OCI-LY7 (cell line): ENCODE measurements around the gene FNTB. TPM values are rescaled to one million over a fixed set of nuclear protein-coding genes. Genes with fewer than 3 reads are reported as not detected.

Experiments used
- BruUV-seq: library from RNA; stranded (reverse); fragments of 400-500 nt; replicated peaks from 2 replicates; lab custom pipeline; 2021; lab: Mats Ljungman, UMichigan
- CTCF ChIA-PET: fragments of 300-600 bp; sonication (Branson Sonifier 250); formaldehyde crosslinking; loops from one replicate; lab custom pipeline; 2022; ENCODE audit warnings: antibody characterized with exemption; ENCODE audit not compliant: unreplicated experiment; lab: Charles Lee
- POLR2A ChIA-PET: fragments of 300-600 bp; sonication (Branson Sonifier 250); formaldehyde crosslinking; loops from one replicate; lab custom pipeline; 2022; ENCODE audit warnings: antibody characterized with exemption; lab: Charles Lee
- DNase-seq: peaks from one replicate; pipeline ENCODE4 v3.0.0-alpha.2; 2015; ENCODE audit warnings: low spot score
- H2AFZ ChIP-seq: fragments of 200-600 bp; sonication (generic), shearing (Covaris generic); 2 replicates; pipeline ENCODE4 v1.6.1; 2014; ENCODE audit warnings: mild to moderate bottlenecking, antibody characterized with exemption, low read length, moderate library complexity
- H3K27ac ChIP-seq: fragments of 200-600 bp; sonication (generic); 2 replicates; pipeline ENCODE4 v1.5.1; 2014; ENCODE audit warnings: mixed run types, low read depth, mild to moderate bottlenecking, moderate library complexity, low read length, inconsistent platforms; ENCODE audit not compliant: poor library complexity, severe bottlenecking
- H3K36me3 ChIP-seq: fragments of 200-600 bp; sonication (generic); 2 replicates; pipeline ENCODE4 v1.6.1; 2014; ENCODE audit warnings: mild to moderate bottlenecking, antibody characterized with exemption, low read length, moderate library complexity, mixed read lengths; ENCODE audit not compliant: insufficient read depth
- H3K4me1 ChIP-seq: fragments of 200-600 bp; sonication (generic); 2 replicates; pipeline ENCODE4 v1.5.1; 2014; ENCODE audit warnings: mild to moderate bottlenecking, low read length; ENCODE audit not compliant: insufficient read depth, poor library complexity, severe bottlenecking
- H3K4me2 ChIP-seq: fragments of 200-600 bp; sonication (generic); 2 replicates; pipeline ENCODE4 v1.6.1; 2014; ENCODE audit warnings: mild to moderate bottlenecking, low read length
- H3K4me3 ChIP-seq: fragments of 200-600 bp; sonication (generic); 2 replicates; pipeline ENCODE4 v1.5.1; 2014; ENCODE audit warnings: mild to moderate bottlenecking, low read depth, low read length; ENCODE audit not compliant: poor library complexity, severe bottlenecking
- H3K79me2 ChIP-seq: fragments of 200-600 bp; sonication (generic); 2 replicates; pipeline ENCODE4 v1.6.1; 2016; ENCODE audit warnings: low read depth, mild to moderate bottlenecking, low read length, moderate library complexity, mixed read lengths; ENCODE audit not compliant: insufficient read depth
- H3K9me2 ChIP-seq: fragments of 200-600 bp; sonication (generic); 2 replicates; pipeline ENCODE4 v1.6.1; 2016; ENCODE audit warnings: mild to moderate bottlenecking, low read length, mixed read lengths; ENCODE audit not compliant: insufficient read depth
- H3K9me3 ChIP-seq: fragments of 200-600 bp; sonication (generic); 2 replicates; pipeline ENCODE4 v1.6.1; 2014; ENCODE audit warnings: mild to moderate bottlenecking, mixed run types, low read length, mixed read lengths
- H4K20me1 ChIP-seq: fragments of 200-600 bp; sonication (generic); 2 replicates; pipeline ENCODE4 v1.6.1; 2014; ENCODE audit warnings: mild to moderate bottlenecking, antibody characterized with exemption, low read length, moderate library complexity, mixed read lengths; ENCODE audit not compliant: insufficient read depth
- EZH2phosphoT487 ChIP-seq: fragments of 200-600 bp; sonication (generic); IDR thresholded peaks from 2 replicates; pipeline ENCODE4 v1.6.1; 2018; ENCODE audit warnings: low read depth, borderline replicate concordance, mild to moderate bottlenecking, mixed run types, antibody characterized with exemption, low read length, moderate library complexity, mixed read lengths
- intact Hi-C: fragments of 100-400 bp; cut with micrococcal nuclease; formaldehyde crosslinking; loops from one replicate; pipeline ENCODE4 v1.10.0; 2022; ENCODE audit not compliant: unreplicated experiment
- total RNA-seq, 2 experiments: library from RNA; depleted of rRNA in 1 of 2; stranded (reverse); fragments of >200 nt in 1 of 2; shearing (Covaris generic) in 1 of 2; gene quantifications; 2 replicates each; pipeline ENCODE4 v1.2.3, GENCODE V29; 2014 to 2022
- TF ChIP-seq, protein P1 (sequence below): fragments of 200-600 bp; sonication (generic); conservative IDR thresholded peaks from 2 replicates; pipeline ENCODE4 v1.5.1; 2014; ENCODE audit warnings: mild to moderate bottlenecking, antibody characterized with exemption, low read length, moderate library complexity, mixed read lengths

The FNTB gene
- total RNA-seq, 2 experiments from 2014 or later, result 9.2 to 18.0 TPM

DNA sequence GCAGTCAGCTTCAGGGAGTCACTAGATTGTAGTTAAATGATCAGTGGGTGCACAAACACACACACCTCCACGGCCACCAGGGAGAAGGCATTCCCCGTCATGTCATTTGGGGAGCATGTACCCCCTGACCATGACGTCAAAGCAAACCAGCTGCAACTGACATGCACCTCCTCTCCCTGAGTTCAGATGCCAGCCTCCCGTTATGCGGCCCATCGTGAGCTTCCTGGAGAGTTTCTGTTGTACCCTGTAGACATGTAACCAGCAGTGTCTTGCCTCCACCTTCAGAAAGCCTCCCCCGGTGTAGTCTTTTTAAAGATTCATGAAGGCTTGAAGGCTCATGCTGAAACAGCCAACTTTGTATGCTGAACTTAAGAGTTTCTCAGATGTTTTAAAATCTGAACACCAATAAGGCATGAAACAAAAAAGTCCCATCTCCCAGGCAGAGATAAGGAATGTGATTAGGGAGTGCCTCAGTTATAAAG, 54.8 kb downstream of the FNTB start:
- H3K9me2 ChIP-seq, result no peaks in the 10 kb centered on the region
- no TSS peak for BruUV-seq
- POLR2A ChIA-PET, result interaction anchor here (0.7 kb wide), 1 partner anchor 452 kb away, joined by 9 read pairs; no protein-coding TSS in a partner anchor

GRCh38 chr14:65042296-65042695, 55.6 kb downstream of the FNTB start:
- Histone ChIP-seq H3K27ac (no peak overlapping the region), H3K9me3 (no peaks in the 10 kb centered on the region), H3K79me2 (no peaks in the 10 kb centered on the region), H3K4me3 (no peak overlapping the region), H3K36me3 (peaks cover 16% of the 10 kb centered on the region), H3K4me2 (no peak overlapping the region), H3K9me2 (no peaks in the 10 kb centered on the region), H3K4me1 (no peaks in the 10 kb centered on the region), H2AFZ (no peak overlapping the region), H4K20me1 (no peaks in the 10 kb centered on the region)
- no peak for TF ChIP-seq EZH2phosphoT487
- TF ChIP-seq, protein P1, sequence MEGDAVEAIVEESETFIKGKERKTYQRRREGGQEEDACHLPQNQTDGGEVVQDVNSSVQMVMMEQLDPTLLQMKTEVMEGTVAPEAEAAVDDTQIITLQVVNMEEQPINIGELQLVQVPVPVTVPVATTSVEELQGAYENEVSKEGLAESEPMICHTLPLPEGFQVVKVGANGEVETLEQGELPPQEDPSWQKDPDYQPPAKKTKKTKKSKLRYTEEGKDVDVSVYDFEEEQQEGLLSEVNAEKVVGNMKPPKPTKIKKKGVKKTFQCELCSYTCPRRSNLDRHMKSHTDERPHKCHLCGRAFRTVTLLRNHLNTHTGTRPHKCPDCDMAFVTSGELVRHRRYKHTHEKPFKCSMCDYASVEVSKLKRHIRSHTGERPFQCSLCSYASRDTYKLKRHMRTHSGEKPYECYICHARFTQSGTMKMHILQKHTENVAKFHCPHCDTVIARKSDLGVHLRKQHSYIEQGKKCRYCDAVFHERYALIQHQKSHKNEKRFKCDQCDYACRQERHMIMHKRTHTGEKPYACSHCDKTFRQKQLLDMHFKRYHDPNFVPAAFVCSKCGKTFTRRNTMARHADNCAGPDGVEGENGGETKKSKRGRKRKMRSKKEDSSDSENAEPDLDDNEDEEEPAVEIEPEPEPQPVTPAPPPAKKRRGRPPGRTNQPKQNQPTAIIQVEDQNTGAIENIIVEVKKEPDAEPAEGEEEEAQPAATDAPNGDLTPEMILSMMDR, result no peak
- no TSS peak for BruUV-seq
- CTCF ChIA-PET, result no interaction called here
- no peak for DNase-seq
- intact Hi-C loops, result no loop called here
- POLR2A ChIA-PET, result no interaction called here

More for the DNA sequence above, 54.8 kb downstream of the FNTB start:
- peaks cover 13% of the 10 kb centered on the region for H3K36me3 ChIP-seq
- no peak for TF ChIP-seq EZH2phosphoT487
- TF ChIP-seq, protein P1, result no peak
- no peak overlapping the region for H3K4me2 ChIP-seq
- no peaks in the 10 kb centered on the region for H3K79me2 ChIP-seq
- CTCF ChIA-PET, result no interaction called here
- H3K9me3 ChIP-seq, result no peaks in the 10 kb centered on the region
- no peak overlapping the region for H2AFZ ChIP-seq
- H3K4me3 ChIP-seq, result no peak overlapping the region
- no peak overlapping the region for H3K27ac ChIP-seq
- intact Hi-C loops, result no loop called here
- no peaks in the 10 kb centered on the region for H3K4me1 ChIP-seq
- H4K20me1 ChIP-seq, result no peaks in the 10 kb centered on the region
- no peak for DNase-seq

DNA sequence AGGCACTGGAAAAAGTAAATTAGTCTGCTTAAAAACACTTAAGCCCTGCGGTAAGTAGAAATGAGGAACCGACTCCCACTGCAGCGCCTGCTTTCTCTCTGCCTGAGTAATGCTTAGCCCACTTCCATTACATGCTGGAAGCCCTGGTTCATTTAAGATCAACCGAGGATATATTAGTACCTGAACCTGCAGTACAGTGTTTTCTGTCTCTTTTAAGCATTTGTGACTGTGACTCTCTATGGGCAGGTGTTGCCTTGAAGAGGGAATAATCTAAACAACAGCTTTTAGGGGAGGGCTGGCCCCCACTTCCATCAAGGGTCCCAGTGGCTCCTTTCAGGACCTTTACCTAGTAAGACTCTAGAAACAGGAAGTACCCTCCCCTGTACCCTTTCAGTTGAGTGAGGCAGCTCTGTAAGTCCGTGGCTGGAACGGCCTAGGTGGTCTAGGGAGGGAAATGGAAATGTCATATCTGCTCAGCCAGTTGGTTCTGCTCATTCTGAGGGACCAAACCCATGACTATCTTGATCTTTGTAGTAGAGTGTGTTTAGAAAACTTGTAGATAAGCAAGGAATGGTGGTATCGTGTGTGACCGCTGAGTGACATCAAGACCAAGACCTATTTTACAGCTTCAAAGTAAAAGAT, 56.2 kb downstream of the FNTB start:
- H3K4me2 ChIP-seq, result no peak overlapping the region
- TF ChIP-seq, protein P1, result no peak
- no peak for TF ChIP-seq EZH2phosphoT487
- CTCF ChIA-PET, result no interaction called here
- peaks cover 16% of the 10 kb centered on the region for H3K36me3 ChIP-seq
- no peak for DNase-seq
- no peak overlapping the region for H3K27ac ChIP-seq
- H4K20me1 ChIP-seq, result no peaks in the 10 kb centered on the region
- no peaks in the 10 kb centered on the region for H3K4me1 ChIP-seq
- no TSS peak for BruUV-seq
- no peak overlapping the region for H2AFZ ChIP-seq
- H3K4me3 ChIP-seq, result no peak overlapping the region
- POLR2A ChIA-PET, result no interaction called here
- intact Hi-C loops, result no loop called here
- no peaks in the 10 kb centered on the region for H3K79me2 ChIP-seq
- H3K9me2 ChIP-seq, result no peaks in the 10 kb centered on the region
- H3K9me3 ChIP-seq, result no peaks in the 10 kb centered on the region
